ENCODE data around the gene GPR37.

GPR37 gene

GRCh38 chr7:124697746-124698145, 67.8 kb downstream of the GPR37 start:
- no peaks in the 10 kb centered on the region for H3K79me2 ChIP-seq (ENCODE audit: insufficient read depth, low read length)
- H3K4me2 ChIP-seq (ENCODE audit: low read depth, low read length, poor library complexity, severe bottlenecking): no peak overlapping the region
- no peaks in the 10 kb centered on the region for H3K36me3 ChIP-seq (ENCODE audit: low read length)

More at GRCh38 chr7:124697746-124698145, 67.8 kb downstream of the GPR37 start:
- no peaks in the 10 kb centered on the region for H3K9me2 ChIP-seq (replicated peaks; ENCODE audit: insufficient read depth, low read length)
- H3K27me3 ChIP-seq (ENCODE audit: low read length): no peaks in the 10 kb centered on the region
- H3F3A ChIP-seq (ENCODE audit: insufficient read depth): no peaks in the 10 kb centered on the region
- H3K9me3 ChIP-seq (ENCODE audit: insufficient read depth, low read length): no peaks in the 10 kb centered on the region
- H3K4me3 ChIP-seq (ENCODE audit: insufficient read depth, low read length, poor library complexity, severe bottlenecking): no peak overlapping the region
- no peak overlapping the region for H2AFZ ChIP-seq (ENCODE audit: low read depth, low read length, severe bottlenecking)
- H3K9ac ChIP-seq (ENCODE audit: low read length): no peak overlapping the region
- H3K27ac ChIP-seq (ENCODE audit: low read depth, low read length): no peak overlapping the region
- no peaks in the 10 kb centered on the region for H4K20me1 ChIP-seq (ENCODE audit: low read depth, low read length)
- TF ChIP-seq CTCF (IDR thresholded peaks at IDR 0.05; ENCODE audit: insufficient read depth, low read length, poor library complexity, severe bottlenecking) (no peak), EZH2phosphoT487 (conservative IDR thresholded peaks at IDR 0.05; ENCODE audit: low read length) (no peak)

Data from SU-DHL-6 (cell line).